HCEC 1CT (cell line): Measurements from ENCODE around the gene FRMD4A.
A peak's percentile ranks its signal among the peaks of the same experiment; 100 is the strongest.

ENCODE experiments used
- DNase-seq: peaks from one replicate; pipeline ENCODE4 v3.0.0-alpha.2; 2017

The FRMD4A gene

DNA sequence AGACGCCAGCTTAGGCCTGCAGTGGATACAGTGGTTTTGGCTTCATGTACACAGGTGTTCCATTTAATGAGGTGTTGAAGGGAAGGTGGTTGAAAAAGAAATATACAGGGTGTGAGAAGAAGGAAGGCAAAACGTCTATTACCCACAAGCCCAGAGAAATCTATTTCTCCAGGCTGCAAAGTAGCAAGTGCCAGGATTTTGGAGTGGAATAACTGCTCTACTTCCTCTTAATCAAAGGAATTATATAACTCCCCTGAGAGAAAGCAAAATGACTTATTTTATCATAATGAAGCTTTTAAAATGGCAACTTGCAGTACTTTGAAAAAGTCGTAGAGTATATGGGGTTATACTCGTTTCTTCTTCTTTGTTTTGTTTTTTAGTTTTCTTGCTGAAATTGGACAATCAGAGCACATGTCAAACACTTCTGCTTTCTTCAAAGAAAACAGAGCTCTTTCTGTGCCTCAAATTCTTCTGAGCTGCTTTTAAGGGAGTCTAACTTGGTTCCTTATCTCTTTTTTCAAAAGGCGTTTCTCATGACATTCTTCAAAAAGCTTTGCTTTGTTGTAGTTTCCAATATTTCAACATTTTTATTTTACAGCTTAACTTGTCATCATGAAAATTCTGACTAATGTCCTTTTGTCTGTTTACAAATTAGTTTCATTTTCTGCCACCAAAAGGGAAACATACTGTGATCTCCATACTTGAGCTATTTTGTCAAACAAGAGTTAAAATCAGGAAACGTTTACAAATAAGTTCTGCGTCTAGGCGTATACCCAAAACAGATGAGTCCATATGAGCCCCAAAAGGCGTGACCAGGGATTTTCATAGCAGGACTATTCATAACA, 289.7 kb downstream of the FRMD4A start:
- DNase-seq: no peak

- peak; percentile 19 for DNase-seq
Observed at GRCh38 chr10:14039968-14040668, 290.6 kb downstream of the FRMD4A start.

GRCh38 chr10:14036233-14036632, 294.5 kb downstream of the FRMD4A start:
- DNase-seq: no peak

DNA sequence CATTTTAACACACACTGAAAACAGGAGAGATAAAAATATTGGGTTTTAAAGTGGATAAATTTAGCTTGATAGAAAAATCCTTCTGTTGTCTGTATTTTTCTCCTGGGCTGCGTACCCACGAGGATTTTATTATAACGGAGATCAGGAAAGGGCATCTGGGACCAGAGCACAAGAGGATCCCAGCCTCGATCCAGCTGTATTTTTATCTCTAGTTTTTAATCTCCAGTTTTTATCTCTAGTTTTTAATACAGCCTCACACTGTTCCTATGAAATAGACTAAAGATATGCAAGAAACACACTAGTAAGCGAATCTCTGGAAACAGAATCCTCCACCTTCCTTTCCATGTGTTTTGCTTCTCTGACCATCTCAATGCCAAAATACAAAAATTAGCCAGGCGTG, 295.2 kb downstream of the FRMD4A start:
- DNase-seq: no peak

DNA sequence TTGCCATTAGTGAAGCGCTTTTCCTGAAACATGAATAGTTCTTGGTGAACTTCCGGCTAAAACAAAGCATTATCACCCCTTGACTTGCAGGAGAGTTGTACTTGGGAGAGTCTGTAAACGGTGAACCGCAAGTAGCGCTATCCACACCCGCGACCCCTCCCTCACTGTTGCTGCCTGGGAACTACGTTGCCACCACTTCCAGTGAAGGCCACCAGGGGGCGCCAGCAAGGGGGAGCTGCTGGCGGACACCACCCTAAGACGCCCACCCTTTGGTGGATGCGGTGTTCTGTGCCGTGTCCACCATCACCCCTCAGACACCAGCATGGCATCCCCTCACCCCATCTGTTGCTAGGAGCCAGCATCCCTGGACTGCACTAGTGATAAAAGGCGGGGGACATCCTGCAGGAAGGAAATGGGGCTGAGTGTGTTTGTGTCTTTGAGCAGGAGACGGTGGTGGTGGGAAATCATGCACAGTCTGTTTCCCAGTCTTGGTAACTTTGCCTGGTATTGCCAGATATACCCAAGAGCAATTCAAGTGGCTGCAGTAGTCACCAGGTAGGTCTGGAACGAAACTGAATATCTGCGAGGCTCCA, 298.2 kb downstream of the FRMD4A start:
- no peak for DNase-seq

DNA sequence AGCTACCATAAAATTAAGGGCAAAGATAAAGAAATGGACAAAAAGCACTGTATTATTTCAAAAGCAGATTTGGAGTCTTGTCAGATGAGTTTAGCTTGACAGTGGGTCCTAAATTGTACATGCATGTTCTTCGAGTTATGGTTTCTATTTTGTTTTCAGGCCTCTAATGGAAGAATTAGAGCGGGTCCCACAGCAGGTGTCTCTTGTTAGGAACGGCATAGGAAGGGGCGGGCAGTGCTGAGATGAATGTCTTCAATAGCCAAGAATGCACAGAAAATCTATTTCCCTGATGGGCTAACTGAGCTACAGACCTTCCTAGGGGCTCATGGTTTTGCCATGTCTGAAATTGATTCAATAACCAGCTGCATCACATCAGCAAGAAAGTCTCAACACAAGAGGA, 304.4 kb downstream of the FRMD4A start:
- no peak for DNase-seq

GRCh38 chr10:14025283-14026189, 305.2 kb downstream of the FRMD4A start:
- no peak for DNase-seq

GRCh38 chr10:14024329-14025202, 306.2 kb downstream of the FRMD4A start:
- no peak for DNase-seq

DNA sequence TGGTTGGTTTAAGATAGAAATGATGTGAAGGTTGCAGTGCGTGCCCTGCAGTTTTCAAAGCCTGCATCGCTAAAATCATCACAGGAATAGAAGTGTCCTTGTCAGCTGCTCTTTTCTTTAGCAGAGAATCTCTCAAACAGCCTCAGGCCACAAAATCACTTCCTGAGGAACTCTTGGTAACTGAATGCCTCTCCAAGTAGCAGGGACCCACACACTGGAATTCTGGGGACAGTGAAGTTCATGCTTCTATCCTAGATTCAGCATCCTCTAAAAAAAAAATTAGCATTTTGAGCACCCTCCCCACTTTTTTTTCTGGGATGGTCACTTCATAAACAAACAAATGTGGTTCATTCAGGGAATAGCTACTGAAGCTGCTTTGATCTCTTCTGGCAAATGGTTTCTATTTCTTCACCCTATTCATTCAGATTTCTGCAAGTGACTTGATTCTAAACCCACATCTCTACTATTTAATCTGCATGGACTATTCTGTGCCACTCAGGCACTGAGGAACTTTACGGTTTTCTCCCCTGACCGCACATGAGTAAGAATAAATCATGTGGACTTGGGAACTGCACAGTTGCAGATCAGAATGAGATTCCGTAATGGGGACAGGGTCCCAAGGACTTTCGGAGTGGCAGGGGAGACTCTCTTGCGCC, 306.9 kb downstream of the FRMD4A start:
- DNase-seq: no peak

DNA sequence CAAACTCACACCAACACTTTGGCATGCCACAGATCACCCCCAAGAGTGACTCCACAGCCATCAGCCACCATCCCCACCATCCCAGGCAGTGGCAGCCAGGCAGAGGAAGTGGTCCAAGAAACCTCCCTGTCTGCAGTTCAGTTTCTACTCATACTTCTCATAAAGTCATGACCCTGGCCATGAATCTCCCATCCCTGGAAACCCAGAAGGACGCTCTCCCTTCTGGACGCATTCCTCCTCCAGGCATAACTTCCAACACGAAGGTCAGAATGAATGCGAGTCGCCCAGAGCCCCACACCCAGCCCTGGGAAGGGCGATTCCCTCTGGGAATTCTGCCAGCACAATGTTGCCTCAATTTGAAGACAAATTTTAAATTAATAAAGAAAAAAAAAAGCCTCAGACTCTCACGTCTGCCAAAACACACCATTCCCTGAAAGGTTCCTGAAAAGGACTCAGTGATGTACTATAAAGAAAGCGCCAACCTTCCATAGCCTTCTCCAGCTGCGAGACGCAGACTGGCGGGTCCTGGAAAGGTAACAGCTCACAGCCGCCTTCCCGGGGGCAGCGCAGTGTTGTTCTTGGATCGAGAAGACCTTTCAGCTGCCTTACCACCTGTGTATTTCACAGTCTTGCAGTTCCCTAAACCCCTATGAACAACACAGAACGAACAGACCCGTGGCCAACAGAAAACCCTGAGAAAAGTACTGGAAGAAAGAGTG, 307.6 kb downstream of the FRMD4A start:
- DNase-seq: no peak

GRCh38 chr10:14022052-14022451, 308.7 kb downstream of the FRMD4A start:
- no peak for DNase-seq

GRCh38 chr10:14020037-14020664, 310.6 kb downstream of the FRMD4A start:
- no peak for DNase-seq

- DNase-seq: no peak
Observed at GRCh38 chr10:14017467-14017866, 313.3 kb downstream of the FRMD4A start.

GRCh38 chr10:14016931-14017333, 313.8 kb downstream of the FRMD4A start:
- DNase-seq: no peak

DNA sequence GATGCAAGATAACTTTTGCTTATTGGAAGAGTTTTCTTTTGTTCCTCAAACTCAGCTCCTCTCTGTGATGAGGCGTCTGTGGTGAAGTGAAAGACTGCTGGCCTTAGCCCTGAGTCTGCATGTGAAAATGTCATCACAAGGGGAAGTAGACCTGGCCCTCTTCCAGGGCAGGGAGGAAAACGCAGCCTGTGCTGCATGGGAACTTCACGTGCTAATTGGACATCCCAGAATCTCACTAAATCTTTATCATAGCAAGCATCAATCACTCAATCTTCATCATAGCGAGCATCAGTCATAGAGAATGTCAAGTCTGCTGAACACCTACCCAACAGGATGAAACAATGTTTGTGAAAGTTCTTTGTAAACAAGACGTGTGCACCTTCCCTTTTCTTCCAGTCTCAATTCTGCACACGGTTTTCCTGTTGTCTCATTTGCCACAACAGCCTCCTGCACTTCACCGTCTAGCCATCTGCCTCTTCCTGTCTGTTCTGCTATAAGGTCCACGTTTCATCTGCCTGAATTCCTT, 314.6 kb downstream of the FRMD4A start:
- DNase-seq: no peak

DNA sequence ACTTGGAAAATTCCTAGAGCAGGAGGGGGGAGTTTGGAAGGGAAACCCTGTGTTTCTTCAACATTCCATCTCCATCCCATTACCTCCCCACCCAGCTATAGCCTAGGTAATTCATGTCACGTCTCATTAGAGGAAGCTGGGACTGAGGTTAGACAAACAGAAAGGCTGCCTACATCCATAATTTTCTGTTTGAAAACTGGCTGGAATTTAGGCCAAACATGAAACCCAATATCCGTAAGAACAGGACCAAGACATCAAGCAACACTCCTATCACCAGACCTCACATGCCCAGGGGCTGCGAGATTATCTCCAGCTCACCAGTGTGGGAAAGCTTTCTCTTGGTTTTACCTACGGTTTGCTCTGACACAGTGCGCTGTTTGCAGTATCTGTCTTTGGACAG, 316.3 kb downstream of the FRMD4A start:
- DNase-seq: no peak

- no peak for DNase-seq
Observed at GRCh38 chr10:14010769-14011574, 319.8 kb downstream of the FRMD4A start.

DNA sequence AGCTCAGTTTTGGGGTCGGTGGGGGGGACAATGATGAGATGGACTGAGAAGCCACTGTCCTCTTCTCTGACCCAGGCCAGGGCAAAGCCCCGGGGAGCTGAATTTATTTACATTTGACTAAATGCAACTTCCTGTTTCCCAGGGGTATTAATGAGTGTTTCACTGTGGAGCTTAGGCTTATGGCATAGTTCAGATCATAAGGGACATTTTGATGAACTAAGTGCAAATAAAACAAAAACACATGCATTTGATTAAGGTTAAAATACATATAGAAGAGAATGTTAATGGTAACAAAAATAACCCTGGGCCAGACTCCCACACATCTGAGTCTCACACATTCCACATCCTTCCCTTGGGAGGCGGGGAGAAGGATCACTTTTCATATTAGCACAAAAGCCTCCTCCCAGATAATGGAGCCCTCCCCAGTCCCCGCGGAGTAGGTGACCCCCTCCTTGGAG, 320.6 kb downstream of the FRMD4A start:
- peak; percentile 67 for DNase-seq
